HG02610 (cell line): Measurements from ENCODE around the gene MOB3B.
"Not testable (repeated sequence)": the region's sequence is repeated elsewhere in the genome, so short reads cannot be mapped to it uniquely, and the experiment has no call there.

Experiments used
- ATAC-seq: cut with Tn5 transposase; IDR thresholded peaks from one replicate; pipeline ENCODE4 v1.9.1; 2021; ENCODE audit warnings: mild to moderate bottlenecking, moderate library complexity; ENCODE audit not compliant: unreplicated experiment

The MOB3B gene

GRCh38 chr9:27451207-27451797 lies 78.3 kb downstream of the MOB3B start:
- ATAC-seq: no peak

DNA sequence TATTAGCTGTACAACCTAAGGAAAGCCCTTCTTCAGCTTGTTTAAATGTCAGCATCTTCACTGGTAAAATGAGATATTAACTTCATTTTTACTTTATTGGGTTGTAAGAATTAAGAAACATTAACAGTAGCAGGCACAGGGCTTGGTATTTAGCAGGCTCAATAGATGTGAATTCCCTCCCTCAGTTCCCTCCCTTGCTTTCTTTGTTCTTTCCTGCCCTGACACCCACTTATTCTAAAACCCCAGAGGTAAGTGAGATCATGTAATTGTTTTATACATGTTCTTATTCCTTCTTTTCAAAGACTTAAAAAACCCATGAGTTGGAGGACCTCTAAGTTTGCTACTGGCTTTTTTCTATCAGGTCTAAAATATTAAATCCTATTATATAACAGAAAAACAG lies 78.9 kb downstream of the MOB3B start:
- no peak for ATAC-seq

DNA sequence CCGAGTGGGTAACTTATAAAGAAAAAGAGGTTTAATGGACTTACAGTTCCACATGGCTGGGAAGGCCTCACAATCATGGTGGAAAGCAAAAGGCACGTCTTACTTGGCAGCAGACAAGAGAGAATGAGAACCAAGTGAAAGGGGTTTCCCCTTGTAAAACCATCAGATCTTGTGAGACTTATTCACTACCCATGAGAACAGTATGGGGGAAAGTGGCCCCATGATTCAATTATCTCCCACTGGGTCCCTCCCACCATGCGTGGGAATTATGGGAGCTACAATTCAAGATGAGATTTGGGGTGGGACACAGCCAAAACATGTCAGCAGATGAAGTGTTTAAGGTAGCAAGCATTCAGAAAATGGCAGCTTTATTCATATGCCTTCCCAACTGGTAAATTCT lies 81.3 kb downstream of the MOB3B start:
- ATAC-seq: not testable (repeated sequence)

- ATAC-seq: no peak
Observed at GRCh38 chr9:27447031-27447683, 82.5 kb downstream of the MOB3B start.

GRCh38 chr9:27445688-27446087 lies 83.9 kb downstream of the MOB3B start:
- no peak for ATAC-seq

- ATAC-seq: no peak
Observed at GRCh38 chr9:27445057-27445595, 84.5 kb downstream of the MOB3B start.

DNA sequence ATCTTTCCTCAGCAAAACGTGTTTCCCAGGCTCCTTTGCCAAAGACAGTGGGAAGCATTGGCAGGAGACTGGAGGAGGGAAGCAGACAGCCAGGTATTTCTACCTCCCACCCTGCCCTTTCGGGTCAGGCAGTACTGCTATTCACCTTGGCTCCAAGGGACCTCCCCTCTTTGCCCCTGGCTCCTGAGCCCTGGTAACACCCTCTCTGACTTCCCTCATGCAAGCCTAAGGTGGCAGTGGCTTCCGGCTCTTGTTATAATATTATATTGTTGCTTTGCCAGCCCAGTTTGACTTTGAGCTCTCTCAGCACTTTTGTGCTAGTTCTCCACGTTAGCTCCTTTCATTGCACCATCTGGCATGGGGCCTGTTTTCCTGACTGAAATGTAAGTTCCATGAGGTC lies 87.2 kb downstream of the MOB3B start:
- ATAC-seq: no peak

- peak; percentile 99 for ATAC-seq
Observed at GRCh38 chr9:27441741-27442070, 87.9 kb downstream of the MOB3B start.

GRCh38 chr9:27440888-27441740 lies 88.5 kb downstream of the MOB3B start:
- ATAC-seq: no peak

GRCh38 chr9:27438522-27438921 lies 91.1 kb downstream of the MOB3B start:
- no peak for ATAC-seq

- no peak for ATAC-seq
Observed at GRCh38 chr9:27437652-27438373, 91.8 kb downstream of the MOB3B start.

- ATAC-seq: no peak
Observed at GRCh38 chr9:27436234-27436633, 93.4 kb downstream of the MOB3B start.

DNA sequence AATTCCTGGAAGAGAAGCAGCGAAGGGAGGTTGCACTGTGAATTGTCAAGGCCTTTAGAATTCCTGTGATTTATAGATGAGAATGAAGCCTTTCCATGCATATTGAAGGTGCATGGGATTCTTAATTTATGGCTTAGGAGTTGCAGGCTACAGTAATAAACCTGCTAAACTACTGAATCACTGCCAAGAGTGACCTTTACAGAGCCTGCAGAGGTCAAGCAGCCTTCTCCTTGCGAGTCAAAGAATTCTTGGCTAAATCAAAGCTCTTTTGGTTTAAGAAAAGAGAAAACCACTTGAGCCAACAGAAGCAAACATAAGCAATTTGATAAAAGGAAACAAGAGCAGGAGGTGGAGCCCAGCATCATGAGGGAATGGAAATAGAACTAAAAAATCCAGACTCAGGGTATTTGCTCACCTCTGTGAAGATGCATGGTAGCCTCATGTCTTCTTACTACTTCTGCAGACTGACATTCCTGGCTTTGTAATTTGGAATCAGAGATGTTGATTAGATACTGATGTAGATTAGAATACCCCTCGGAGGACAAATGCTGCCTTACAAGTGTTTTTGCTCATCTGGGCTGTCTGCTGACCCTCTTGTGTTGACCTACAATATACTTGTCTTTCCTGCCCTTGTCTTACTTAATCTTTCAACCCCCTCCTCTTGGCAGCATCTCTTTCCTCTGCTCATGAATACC lies 95.8 kb downstream of the MOB3B start:
- no peak for ATAC-seq

- ATAC-seq: peak; percentile 48
Observed at GRCh38 chr9:27432308-27432707, 97.3 kb downstream of the MOB3B start.

GRCh38 chr9:27431543-27432147 lies 98.0 kb downstream of the MOB3B start:
- no peak for ATAC-seq

DNA sequence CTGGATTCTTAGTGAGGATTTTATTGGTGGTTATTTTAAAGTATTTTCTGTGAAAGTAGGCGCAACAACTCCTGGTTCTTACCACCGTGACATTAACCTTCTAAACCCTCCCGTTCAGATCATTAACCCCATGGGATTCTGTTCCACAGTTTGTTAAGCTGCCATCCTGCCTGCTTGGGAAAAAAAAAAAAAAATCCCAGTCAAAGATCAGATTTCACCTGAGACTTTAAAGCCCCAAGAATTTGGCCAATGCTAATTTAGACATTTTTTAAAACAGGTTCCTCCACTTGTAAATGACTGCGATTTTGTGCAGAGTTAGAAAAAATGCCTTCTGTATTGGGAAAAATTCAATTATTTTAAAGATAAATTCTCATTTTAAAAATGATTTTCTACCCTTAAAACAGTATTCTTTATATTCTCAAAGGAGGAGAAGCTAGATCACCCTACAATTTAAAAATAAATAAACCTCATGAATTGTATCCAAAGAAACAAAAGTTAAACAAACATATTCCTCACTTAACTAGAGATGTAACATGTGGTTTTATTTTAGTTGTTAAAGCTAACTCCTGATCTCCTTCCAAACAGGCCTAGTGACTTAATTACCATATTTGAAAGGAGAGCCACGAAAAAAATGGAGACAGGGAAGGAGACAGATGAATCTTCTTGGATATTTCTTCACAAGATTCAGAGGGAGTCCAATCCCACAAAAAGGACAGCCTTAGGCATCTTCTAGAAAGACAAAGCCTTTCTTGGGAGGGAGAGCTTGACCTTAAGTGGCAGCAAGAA lies 98.7 kb downstream of the MOB3B start:
- no peak for ATAC-seq

- no peak for ATAC-seq
Observed at GRCh38 chr9:27429917-27430316, 99.7 kb downstream of the MOB3B start.

DNA sequence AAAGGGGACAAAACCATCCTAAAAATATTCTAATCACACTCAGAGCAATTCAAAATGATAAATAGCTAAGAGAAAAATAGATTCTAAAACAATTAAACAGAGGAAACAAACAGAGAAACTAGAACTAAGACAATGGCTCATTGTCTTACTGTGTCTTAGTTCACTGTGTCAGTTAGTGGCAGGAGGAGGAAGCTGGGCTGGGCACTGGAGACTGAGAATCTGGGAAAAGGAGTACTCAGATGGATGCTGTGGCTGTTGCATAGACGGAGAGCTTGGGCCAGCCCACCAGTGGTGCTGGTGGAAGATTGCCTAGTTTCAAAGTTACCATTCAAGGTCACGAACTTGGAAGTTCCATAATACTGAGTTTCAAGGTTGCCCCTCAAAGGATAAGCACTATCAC lies 100.2 kb downstream of the MOB3B start:
- ATAC-seq: no peak

GRCh38 chr9:27428551-27428950 lies 101.1 kb downstream of the MOB3B start:
- ATAC-seq: no peak
